HepG2 (cell line): ENCODE results near the gene WNK4. TPM values are rescaled to one million over a fixed set of nuclear protein-coding genes. Genes with fewer than 3 reads are reported as not detected.

Experiments used
- ATAC-seq: fragments of 200-7000 bp; cut with Tn5 transposase; 3 replicates; pipeline ENCODE4 v1.9.1; 2020; ENCODE audit warnings: mild to moderate bottlenecking, moderate library complexity
- BruUV-seq: library from RNA; stranded (reverse); fragments of 400-500 nt; replicated peaks from 2 replicates; lab custom pipeline; 2021; lab: Mats Ljungman, UMichigan
- CTCF ChIA-PET: fragments of 300-600 bp; formaldehyde crosslinking; extraction: SDS; loops from one replicate; lab custom pipeline; 2021; ENCODE audit warnings: low total read pairs, inconsistent platforms, low intra/inter-chr PET ratio; lab: Yijun Ruan, JAX
- POLR2A ChIA-PET: fragments of 350-600 bp; sonication (Branson Sonifier 250); formaldehyde crosslinking; loops from one replicate; lab custom pipeline; 2020; ENCODE audit warnings: antibody characterized with exemption, inconsistent platforms; lab: Yijun Ruan, JAX
- DNase-seq: peaks from one replicate; pipeline ENCODE4 v3.0.0-alpha.2; 2015; ENCODE audit warnings: low spot score
- FAIRE-seq: peaks from 3 replicates; lab custom pipeline; 2011; peaks lifted over from hg19 to GRCh38; lab: Jason Lieb, UNC
- H2AFZ ChIP-seq: one replicate; pipeline ENCODE4 v1.6.1; 2011; ENCODE audit warnings: low read length, inconsistent platforms
- H3K27ac ChIP-seq: fragments of 300-600 bp; 3 replicates; pipeline ENCODE4 v1.8.0; 2011; ENCODE audit warnings: mixed run types, mild to moderate bottlenecking, mixed read lengths, low read length, inconsistent platforms; ENCODE audit not compliant: insufficient read depth; ENCODE audit errors: extremely low read length
- H3K27me3 ChIP-seq, 2 experiments: fragments of 200-600 bp in 1 of 2; 2 replicates in 1 of 2; 3 replicates in 1 of 2; pipeline versions ENCODE4 v1.6.0 to v1.8.0; 2011; ENCODE audit warnings: low read length in 2 of 2, mild to moderate bottlenecking in 2 of 2, moderate library complexity in 2 of 2, inconsistent platforms in 1 of 2; ENCODE audit not compliant: insufficient read depth in 2 of 2, control insufficient read depth in 1 of 2
- H3K36me3 ChIP-seq, 2 experiments: fragments of 200-600 bp in 1 of 2; replicated peaks in 1 of 2; 2 replicates in 1 of 2; 3 replicates in 1 of 2; pipeline versions ENCODE4 v1.5.1 to v1.8.0; 2011; ENCODE audit warnings: low read length in 2 of 2, inconsistent platforms in 1 of 2; ENCODE audit not compliant: insufficient read depth in 2 of 2, control insufficient read depth in 1 of 2
- H3K4me1 ChIP-seq: 2 replicates; pipeline ENCODE4 v1.5.1; 2012; ENCODE audit warnings: low read length, inconsistent platforms; ENCODE audit not compliant: insufficient read depth
- H3K4me2 ChIP-seq: 2 replicates; pipeline ENCODE4 v1.6.0; 2011; ENCODE audit warnings: low read depth, low read length, inconsistent platforms
- H3K4me3 ChIP-seq, 3 experiments: fragments of 200-600 bp in 1 of 3; sonication (generic), shearing (Covaris generic) in 1 of 3; replicated peaks in 1 of 3; 2 replicates each; pipeline ENCODE4 v1.5.1; 2011 to 2016; ENCODE audit warnings: low read length in 3 of 3, inconsistent platforms in 2 of 3, low read depth in 2 of 3, mild to moderate bottlenecking in 2 of 3, control low read depth in 1 of 3, mixed read lengths in 1 of 3; ENCODE audit not compliant: insufficient read depth in 1 of 3
- H3K79me2 ChIP-seq: one replicate; pipeline ENCODE4 v1.6.1; 2011; ENCODE audit warnings: low read length, inconsistent platforms; ENCODE audit not compliant: insufficient read depth
- H3K9ac ChIP-seq: 2 replicates; pipeline ENCODE4 v1.6.0; 2011; ENCODE audit warnings: mild to moderate bottlenecking, low read depth, low read length, inconsistent platforms; ENCODE audit not compliant: insufficient read depth
- H3K9me3 ChIP-seq: 2 replicates; pipeline ENCODE4 v1.5.1; 2012; ENCODE audit warnings: mild to moderate bottlenecking, low read length
- H4K20me1 ChIP-seq: 2 replicates; pipeline ENCODE4 v1.6.0; 2011; ENCODE audit warnings: inconsistent platforms, mild to moderate bottlenecking, low read length, moderate library complexity; ENCODE audit not compliant: insufficient read depth
- BRCA1 ChIP-seq: sonication (generic); formaldehyde crosslinking; IDR thresholded peaks from 2 replicates; pipeline ENCODE4 v1.4.0; 2020; ENCODE audit warnings: missing genetic modification reagents
- HDAC1 ChIP-seq: sonication (generic); formaldehyde crosslinking; IDR thresholded peaks from 2 replicates; pipeline ENCODE4 v1.5.1; 2020; ENCODE audit warnings: mild to moderate bottlenecking, missing genetic modification reagents
- MAF1 ChIP-seq: sonication (generic); formaldehyde crosslinking; IDR thresholded peaks from 2 replicates; pipeline ENCODE4 v1.5.0; 2020; ENCODE audit warnings: missing genetic modification reagents, borderline replicate concordance
- MYNN ChIP-seq: sonication (generic); formaldehyde crosslinking; IDR thresholded peaks from 2 replicates; pipeline ENCODE4 v1.4.0; 2020; ENCODE audit warnings: mild to moderate bottlenecking, low read depth, missing genetic modification reagents
- NR2C2 ChIP-seq: sonication (generic); formaldehyde crosslinking; IDR thresholded peaks from 2 replicates; pipeline ENCODE4 v1.4.0; 2020; ENCODE audit warnings: missing genetic modification reagents, mild to moderate bottlenecking, moderate library complexity, borderline replicate concordance
- ONECUT2 ChIP-seq: sonication (generic); formaldehyde crosslinking; IDR thresholded peaks from 2 replicates; pipeline ENCODE4 v1.4.0; 2020; ENCODE audit warnings: missing genetic modification reagents
- PITX1 ChIP-seq: sonication (generic); formaldehyde crosslinking; IDR thresholded peaks from 2 replicates; pipeline ENCODE4 v1.5.1; 2020; ENCODE audit warnings: mild to moderate bottlenecking, missing genetic modification reagents
- PRMT3 ChIP-seq: sonication (generic); formaldehyde crosslinking; IDR thresholded peaks from 2 replicates; pipeline ENCODE4 v1.8.1; 2022; ENCODE audit warnings: low read depth, mild to moderate bottlenecking, moderate library complexity, missing genetic modification reagents, borderline replicate concordance
- RELA ChIP-seq: sonication (generic); formaldehyde crosslinking; IDR thresholded peaks from 2 replicates; pipeline ENCODE4 v1.4.0; 2020; ENCODE audit warnings: missing genetic modification reagents
- RFX5 ChIP-seq: IDR thresholded peaks from 2 replicates; pipeline ENCODE4 v1.6.1; 2011; ENCODE audit warnings: low read depth, low read length, improper control_type of control experiment
- SIX1 ChIP-seq: sonication (generic); formaldehyde crosslinking; IDR thresholded peaks from 2 replicates; pipeline ENCODE4 v1.4.0; 2020; ENCODE audit warnings: missing genetic modification reagents, borderline replicate concordance
- ZNF136 ChIP-seq: sonication (generic); formaldehyde crosslinking; IDR thresholded peaks from 2 replicates; pipeline ENCODE4 v1.8.1; 2022; ENCODE audit warnings: low read depth, mild to moderate bottlenecking, moderate library complexity, missing genetic modification reagents
- ZNF33B ChIP-seq: sonication (generic); formaldehyde crosslinking; IDR thresholded peaks from 2 replicates; pipeline ENCODE4 v1.5.1; 2020; ENCODE audit warnings: mild to moderate bottlenecking, missing genetic modification reagents
- ZNF558 ChIP-seq: sonication (generic); formaldehyde crosslinking; IDR thresholded peaks from 2 replicates; pipeline ENCODE4 v1.9.0; 2022; ENCODE audit warnings: mild to moderate bottlenecking, missing genetic modification reagents, borderline replicate concordance
- WGBS: methylation state at CpG from one replicate; pipeline ENCODE4 v1.1.6; 2017; ENCODE audit warnings: low lambda C conversion rate; 5-methylcytosine and 5-hydroxymethylcytosine counted together
- in situ Hi-C: cut with HindIII; loops from 2 replicates; pipeline ENCODE4 v1.10.0; 2017; ENCODE audit warnings: low pct_unique_long_range_greater_than_20kb; ENCODE audit not compliant: extremely low pct_ligation_motif_present
- intact Hi-C: fragments of 100-400 bp; cut with micrococcal nuclease; formaldehyde crosslinking; loops from one replicate; pipeline ENCODE4 v1.10.0; 2022; ENCODE audit not compliant: unreplicated experiment
- polyA plus RNA-seq, 8 experiments: library from polyadenylated mRNA; depleted of rRNA in 3 of 8; stranded (reverse) in 7 of 8; unstranded in 1 of 8; fragments of >200 nt; fragmentation: Illumina TruSeq in 4 of 8; extraction: Trizol in 4 of 8; gene quantifications; 2 replicates each; pipeline versions ENCODE4 v1.2.1 to v1.2.3, GENCODE V29; 2011 to 2016; ENCODE audit warnings: low read depth in 4 of 8, missing spikeins in 1 of 8, mixed read lengths in 1 of 8; ENCODE audit not compliant: insufficient read depth in 1 of 8
- total RNA-seq, 5 experiments: library from RNA; depleted of rRNA; stranded (reverse); fragments of >200 nt; fragmentation: Illumina TruSeq; extraction: Trizol; gene quantifications; 2 replicates each; pipeline ENCODE4 v1.2.3, GENCODE V29; 2016; ENCODE audit warnings: low read depth in 1 of 5
- TF ChIP-seq, protein P1 (sequence below): sonication (generic); formaldehyde crosslinking; IDR thresholded peaks from 2 replicates; pipeline ENCODE4 v1.4.0; 2020; ENCODE audit warnings: mild to moderate bottlenecking, low read depth, missing genetic modification reagents
- TF ChIP-seq, protein P2 (sequence below): sonication (generic); formaldehyde crosslinking; IDR thresholded peaks from 2 replicates; pipeline ENCODE4 v1.4.0; 2020; ENCODE audit warnings: missing genetic modification reagents, mild to moderate bottlenecking, borderline replicate concordance

The WNK4 gene
- total and polyA plus RNA-seq, 2 of the 13 experiments (the other 11 are each of a cell fraction or from before 2014, with no cell fraction given): 2.7 to 13.7 TPM

DNA sequence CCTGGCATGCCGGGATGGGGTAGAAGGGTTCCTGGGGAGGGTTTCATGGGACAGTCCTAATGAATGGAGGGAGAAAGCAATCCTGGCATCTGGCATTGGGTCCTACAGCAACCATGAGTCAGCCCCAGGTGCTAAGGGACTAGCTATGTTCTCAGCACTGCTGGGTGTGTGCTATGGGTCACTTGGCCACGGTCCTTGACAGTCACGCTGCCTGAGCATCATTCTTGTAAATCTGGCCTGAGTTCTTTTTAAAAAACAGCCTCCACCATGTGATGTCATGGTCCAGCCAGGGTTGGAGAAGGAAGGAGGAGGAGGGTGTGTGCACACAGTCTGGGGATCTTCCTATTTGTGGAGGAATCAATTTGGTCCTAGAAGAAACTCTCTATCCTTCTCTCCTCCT is 25.6 kb upstream of the WNK4 start:
- ATAC-seq (no peak; the same call in 2 of the 3 replicates), DNase-seq (no peak)
- Histone ChIP-seq H3K79me2 (no peaks in the 10 kb centered on the region), H3K4me3 (no peak overlapping the region), H3K27me3 (no peaks in the 10 kb centered on the region), H3K9ac (no peak overlapping the region), H3K9me3 (no peaks in the 10 kb centered on the region), H3K27ac (no peak overlapping the region), H4K20me1 (no peaks in the 10 kb centered on the region), H3K4me1 (peaks cover 21% of the 10 kb centered on the region), H2AFZ (no peak overlapping the region)
- POLR2A ChIA-PET: interaction anchor here (1.6 kb wide), 1 partner anchor 10 kb away, joined by 6 read pairs; the partner anchor contains the start of gene EZH1
- no TSS peak for BruUV-seq
- 58% methylated on average over 3 of the region's 3 CpGs for WGBS
- intact Hi-C loops: no loop called here
- TF ChIP-seq RFX5 (no peak), HDAC1 (no peak), PRMT3 (CRISPR knock-in tag) (no peak), PITX1 (CRISPR knock-in tag) (no peak), ZNF136 (no peak), NR2C2 (CRISPR knock-in tag) (no peak), ZNF33B (no peak), SIX1 (no peak), MYNN (no peak), ONECUT2 (no peak), BRCA1 (CRISPR knock-in tag) (no peak), RELA (CRISPR knock-in tag) (no peak), ZNF558 (CRISPR knock-in tag) (no peak), MAF1 (CRISPR knock-in tag) (no peak)
- TF ChIP-seq, protein P1, sequence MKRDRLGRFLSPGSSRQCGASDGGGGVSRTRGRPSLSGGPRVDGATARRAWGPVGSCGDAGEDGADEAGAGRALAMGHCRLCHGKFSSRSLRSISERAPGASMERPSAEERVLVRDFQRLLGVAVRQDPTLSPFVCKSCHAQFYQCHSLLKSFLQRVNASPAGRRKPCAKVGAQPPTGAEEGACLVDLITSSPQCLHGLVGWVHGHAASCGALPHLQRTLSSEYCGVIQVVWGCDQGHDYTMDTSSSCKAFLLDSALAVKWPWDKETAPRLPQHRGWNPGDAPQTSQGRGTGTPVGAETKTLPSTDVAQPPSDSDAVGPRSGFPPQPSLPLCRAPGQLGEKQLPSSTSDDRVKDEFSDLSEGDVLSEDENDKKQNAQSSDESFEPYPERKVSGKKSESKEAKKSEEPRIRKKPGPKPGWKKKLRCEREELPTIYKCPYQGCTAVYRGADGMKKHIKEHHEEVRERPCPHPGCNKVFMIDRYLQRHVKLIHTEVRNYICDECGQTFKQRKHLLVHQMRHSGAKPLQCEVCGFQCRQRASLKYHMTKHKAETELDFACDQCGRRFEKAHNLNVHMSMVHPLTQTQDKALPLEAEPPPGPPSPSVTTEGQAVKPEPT (CRISPR knock-in tag): no peak
- TF ChIP-seq, protein P2, sequence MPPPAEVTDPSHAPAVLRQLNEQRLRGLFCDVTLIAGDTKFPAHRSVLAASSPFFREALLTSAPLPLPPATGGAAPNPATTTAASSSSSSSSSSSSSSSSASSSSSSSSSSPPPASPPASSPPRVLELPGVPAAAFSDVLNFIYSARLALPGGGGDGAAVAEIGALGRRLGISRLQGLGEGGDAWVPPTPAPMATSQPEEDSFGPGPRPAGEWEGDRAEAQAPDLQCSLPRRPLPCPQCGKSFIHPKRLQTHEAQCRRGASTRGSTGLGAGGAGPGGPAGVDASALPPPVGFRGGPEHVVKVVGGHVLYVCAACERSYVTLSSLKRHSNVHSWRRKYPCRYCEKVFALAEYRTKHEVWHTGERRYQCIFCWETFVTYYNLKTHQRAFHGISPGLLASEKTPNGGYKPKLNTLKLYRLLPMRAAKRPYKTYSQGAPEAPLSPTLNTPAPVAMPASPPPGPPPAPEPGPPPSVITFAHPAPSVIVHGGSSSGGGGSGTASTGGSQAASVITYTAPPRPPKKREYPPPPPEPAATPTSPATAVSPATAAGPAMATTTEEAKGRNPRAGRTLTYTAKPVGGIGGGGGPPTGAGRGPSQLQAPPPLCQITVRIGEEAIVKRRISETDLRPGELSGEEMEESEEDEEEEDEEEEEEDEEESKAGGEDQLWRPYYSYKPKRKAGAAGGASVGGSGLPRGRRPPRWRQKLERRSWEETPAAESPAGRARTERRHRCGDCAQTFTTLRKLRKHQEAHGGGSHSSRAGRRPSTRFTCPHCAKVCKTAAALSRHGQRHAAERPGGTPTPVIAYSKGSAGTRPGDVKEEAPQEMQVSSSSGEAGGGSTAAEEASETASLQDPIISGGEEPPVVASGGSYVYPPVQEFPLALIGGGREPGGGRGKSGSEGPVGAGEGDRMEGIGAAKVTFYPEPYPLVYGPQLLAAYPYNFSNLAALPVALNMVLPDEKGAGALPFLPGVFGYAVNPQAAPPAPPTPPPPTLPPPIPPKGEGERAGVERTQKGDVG: no peak
- TF ChIP-seq, all 625 proteins: peak for 0
- no peak for FAIRE-seq
- in situ Hi-C loops: no loop called here
- CTCF ChIA-PET: no interaction called here
- Histone ChIP-seq H3K4me2 (no peak overlapping the region), H3K36me3 (no peaks in the 10 kb centered on the region)
